ENCODE data around the gene PPP6R2. TPM values are rescaled to one million over a fixed set of nuclear protein-coding genes. Genes with fewer than 3 reads are reported as not detected.
"Not testable (repeated sequence)": the region's sequence is repeated elsewhere in the genome, so short reads cannot be mapped to it uniquely, and the experiment has no call there.

The PPP6R2 gene
- total and polyA plus RNA-seq, 9 of the 15 experiments (the other 6 are each of a cell fraction or from before 2014, with no cell fraction given) = 0.32 to 39.8 (median 21.4) TPM

GRCh38 chr22:50322382-50323104 is 20.6 kb upstream of the PPP6R2 start:
- intact Hi-C loops (cut with micrococcal nuclease); H3K79me2 ChIP-seq (ENCODE audit: control insufficient read depth, insufficient read depth, low read length); H3K27ac ChIP-seq (ENCODE audit: extremely low read depth, low read depth, low read length); in situ Hi-C loops (cut with MboI); H3K27me3 ChIP-seq (ENCODE audit: control insufficient read depth in 2 of 2, insufficient read depth in 2 of 2, low read length in 2 of 2); H3K4me2 ChIP-seq (ENCODE audit: insufficient read depth, low read length); H4K20me1 ChIP-seq (replicated peaks; ENCODE audit: control insufficient read depth, insufficient read depth, low read length); BruUV-seq (replicated peaks); FAIRE-seq; H3K9me3 ChIP-seq (replicated peaks; ENCODE audit: control insufficient read depth, insufficient read depth, low read depth, low read length); DNase-seq (ENCODE audit: extremely low read depth in 1 of 4, low spot score in 3 of 4); H3K4me3 ChIP-seq; H3K9ac ChIP-seq (ENCODE audit: insufficient read depth in 1 of 2, low read depth in 2 of 2, low read length in 2 of 2); H3K36me3 ChIP-seq (ENCODE audit: control insufficient read depth, insufficient read depth, low read length); ATAC-seq; CTCF ChIA-PET (ENCODE audit: low intra/inter-chr PET ratio); H3K9me1 ChIP-seq (ENCODE audit: control insufficient read depth, insufficient read depth, low read length); H2AFZ ChIP-seq (ENCODE audit: low read depth, low read length): not testable (repeated sequence)
- 67% methylated on average over 3 of the region's 10 CpGs for WGBS (ENCODE audit: insufficient coverage, low coverage, missing lambda C conversion rate)
- H3K4me1 ChIP-seq (replicated peaks in 1 of 2; ENCODE audit: control insufficient read depth in 2 of 2, insufficient read depth in 2 of 2, low read length in 2 of 2) = peaks cover 20 to 53% of the 10 kb centered on the region in 2 experiments; a peak in 4 of 5 replicates
- peak; percentile 77 for TF ChIP-seq NFIX (CRISPR knock-in tag; IDR thresholded peaks at IDR 0.05; ENCODE audit: low read depth)
- peak; percentile 97 for TF ChIP-seq NFIC (IDR thresholded peaks at IDR 0.05)
- POLR2A ChIA-PET = interaction anchor here (0.7 kb wide), 1 partner anchor 186 kb away, joined by 3 read pairs; no protein-coding TSS in a partner anchor

- Histone ChIP-seq H3K4me2 (ENCODE audit: insufficient read depth, low read length) (no peak overlapping the region), H3K4me1 (replicated peaks in 1 of 2; ENCODE audit: control insufficient read depth in 2 of 2, insufficient read depth in 2 of 2, low read length in 2 of 2) (peaks cover 14 to 45% of the 10 kb centered on the region in 2 experiments; a peak in 4 of 5 replicates), H3K79me2 (ENCODE audit: control insufficient read depth, insufficient read depth, low read length) (peaks cover 10% of the 10 kb centered on the region), H3K9me1 (ENCODE audit: control insufficient read depth, insufficient read depth, low read length) (no peaks in the 10 kb centered on the region), H3K36me3 (ENCODE audit: control insufficient read depth, insufficient read depth, low read length) (no peaks in the 10 kb centered on the region), H3K9ac (ENCODE audit: insufficient read depth in 1 of 2, low read depth in 2 of 2, low read length in 2 of 2) (0 out of 4 replicates have a peak overlapping the region, but pooled peaks of 1 of the 2 experiments have one; percentile 35), H3K9me3 (replicated peaks; ENCODE audit: control insufficient read depth, insufficient read depth, low read depth, low read length) (no peaks in the 10 kb centered on the region), H2AFZ (ENCODE audit: low read depth, low read length) (no peak overlapping the region), H4K20me1 (replicated peaks; ENCODE audit: control insufficient read depth, insufficient read depth, low read length) (no peaks in the 10 kb centered on the region), H3K27me3 (ENCODE audit: control insufficient read depth in 2 of 2, insufficient read depth in 2 of 2, low read length in 2 of 2) (no peaks in the 10 kb centered on the region), H3K4me3 (no peak overlapping the region), H3K27ac (ENCODE audit: extremely low read depth, low read depth, low read length) (no peak overlapping the region)
- in situ Hi-C loops (cut with MboI) = no loop called here
- DNase-seq (ENCODE audit: extremely low read depth in 1 of 4, low spot score in 3 of 4) (no peak), ATAC-seq (no peak), FAIRE-seq (no peak)
- no TSS peak for BruUV-seq (replicated peaks)
- POLR2A ChIA-PET = interaction anchor here (0.6 to 1.1 kb wide), 2 partner anchors 73 to 134 kb away, joined by 3 read pairs; partner anchors contain the start of gene HDAC10
- CTCF ChIA-PET (ENCODE audit: low intra/inter-chr PET ratio) = no interaction called here
- intact Hi-C loops (cut with micrococcal nuclease) = no loop called here
- 82% methylated on average over 5 of the region's 5 CpGs for WGBS (ENCODE audit: insufficient coverage, low coverage, missing lambda C conversion rate)
- TF ChIP-seq ZNF764 (CRISPR knock-in tag; IDR thresholded peaks at IDR 0.05; ENCODE audit: low read depth) (no peak), NFIC (IDR thresholded peaks at IDR 0.05) (no peak), ZNF639 (CRISPR knock-in tag; conservative IDR thresholded peaks at IDR 0.05 in 1 of 2, IDR thresholded peaks at IDR 0.05 in 1 of 2) (no peak), ZNF444 (CRISPR knock-in tag; IDR thresholded peaks at IDR 0.05) (no peak), ZBED1 (IDR thresholded peaks at IDR 0.05) (no peak), THRA (IDR thresholded peaks at IDR 0.05) (no peak), SMAD4 (CRISPR knock-in tag; conservative IDR thresholded peaks at IDR 0.05) (no peak), TCFL5 (CRISPR knock-in tag; conservative IDR thresholded peaks at IDR 0.05) (no peak), OTX1 (CRISPR knock-in tag; IDR thresholded peaks at IDR 0.05) (no peak), HNRNPL (IDR thresholded peaks at IDR 0.05; ENCODE audit: low read depth, low read length) (no peak), NR4A1 (CRISPR knock-in tag; IDR thresholded peaks at IDR 0.05) (no peak), NR4A1 (tag; IDR thresholded peaks at IDR 0.05) (no peak)
Observed at GRCh38 chr22:50323900-50324299, 19.2 kb upstream of the PPP6R2 start.
